Erythroblast (primary cell): ENCODE data around the gene TNNI3K.
"Not testable (repeated sequence)": the region's sequence is repeated elsewhere in the genome, so short reads cannot be mapped to it uniquely, and the experiment has no call there.

ENCODE experiments used
- GATA1 ChIP-seq: IDR thresholded peaks from 2 replicates; pipeline ENCODE4 v1.6.1; 2011; ENCODE audit warnings: low read depth, mild to moderate bottlenecking, control low read depth, low read length, moderate library complexity
- POLR2A ChIP-seq: IDR thresholded peaks from 2 replicates; pipeline ENCODE4 v1.6.1; 2011; ENCODE audit warnings: mild to moderate bottlenecking, low read length

DNA sequence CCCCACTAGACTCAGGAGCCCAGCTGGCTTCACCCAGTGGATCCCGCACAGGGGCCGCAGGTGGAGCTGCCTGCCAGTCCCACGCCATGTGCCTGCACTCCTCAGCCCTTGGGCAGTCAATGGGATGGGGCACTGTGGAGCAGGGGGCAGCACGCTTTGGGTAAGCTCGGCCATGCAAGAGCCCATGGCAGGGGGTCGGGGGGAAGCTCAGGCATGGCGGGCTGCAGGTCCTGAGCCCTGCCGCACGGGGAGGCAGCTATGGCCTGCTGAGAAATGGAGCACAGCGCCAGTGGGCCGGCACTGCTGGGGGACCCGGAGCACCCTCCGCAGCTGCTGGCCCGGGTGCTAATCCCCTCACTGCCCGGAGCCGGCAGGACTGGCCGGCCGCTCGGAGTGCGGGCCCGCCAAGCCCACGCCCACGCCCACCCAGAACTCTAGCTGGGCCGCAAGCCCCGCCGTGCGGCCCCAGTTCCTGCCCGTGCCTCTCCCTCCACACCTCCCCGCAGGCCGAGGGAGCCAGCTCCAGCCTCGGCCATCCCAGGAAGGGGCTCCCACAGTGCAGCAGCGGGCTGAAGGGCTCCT, 18.1 kb downstream of the TNNI3K start:
- TF ChIP-seq POLR2A, GATA1: not testable (repeated sequence)
